Islet precursor cell (in vitro differentiated cells): ENCODE measurements around the gene ADTRP.

ENCODE experiments used
- DNase-seq: peaks from one replicate; pipeline ENCODE4 v3.0.0-alpha.2; 2018

The ADTRP gene

DNA sequence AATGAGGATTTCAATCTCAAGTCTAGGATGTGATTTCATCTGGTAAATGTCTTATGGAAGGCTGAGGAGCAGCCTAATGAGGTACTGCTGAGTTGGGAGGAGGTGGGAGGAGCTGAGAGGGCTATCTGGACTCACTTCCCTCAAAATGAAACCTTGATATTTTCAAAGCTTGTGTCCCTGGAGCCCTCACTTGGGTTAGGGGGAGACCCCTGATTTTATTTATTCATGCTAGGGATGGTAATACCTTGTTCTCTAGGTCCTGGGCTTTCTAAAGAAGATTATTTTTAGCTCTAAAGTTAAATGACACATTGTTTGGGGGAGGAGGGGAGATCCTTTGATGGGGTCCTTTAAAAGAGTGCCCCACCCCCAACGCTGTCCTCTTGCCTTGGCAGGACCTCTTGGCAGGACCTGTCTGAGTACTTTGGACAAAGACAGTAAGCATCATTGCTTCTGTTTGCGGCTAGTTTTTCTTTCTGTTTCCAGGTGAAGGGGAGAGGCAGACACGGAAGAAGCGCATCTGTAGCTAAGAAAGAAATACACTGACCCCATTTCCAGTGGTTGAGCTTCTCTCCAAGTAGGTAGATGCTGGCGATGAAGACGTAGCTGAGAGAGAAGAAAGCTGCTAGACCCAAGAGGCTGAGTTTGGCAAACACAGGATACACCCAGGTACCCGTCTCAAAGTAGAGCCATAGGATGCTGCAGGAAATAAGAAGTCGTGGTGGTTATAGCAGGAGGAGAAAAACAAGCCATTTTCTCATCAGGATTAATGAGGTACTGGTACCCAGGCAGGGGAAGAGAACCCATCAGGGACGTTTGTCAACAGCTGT, 55.6 kb downstream of the ADTRP start:
- DNase-seq: no peak

DNA sequence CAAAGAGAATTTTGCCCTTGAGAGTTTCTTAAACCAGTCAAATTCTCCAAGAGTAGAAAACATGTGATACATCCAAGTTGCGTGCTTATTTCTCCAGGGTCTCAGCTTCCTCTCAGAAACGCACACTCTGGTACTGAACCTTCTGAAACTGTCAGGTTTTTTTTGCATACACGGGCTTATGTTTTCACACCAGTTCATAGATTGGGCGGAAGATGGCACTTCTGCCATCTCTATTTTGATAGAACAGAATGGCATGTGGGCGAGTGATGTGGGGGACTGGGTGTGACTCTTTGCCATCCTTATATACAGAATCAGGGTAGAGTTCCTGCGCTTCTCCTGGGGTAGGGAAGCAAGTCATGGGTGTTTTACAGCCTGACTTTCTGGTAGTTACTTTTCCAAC, 56.4 kb downstream of the ADTRP start:
- no peak for DNase-seq

DNA sequence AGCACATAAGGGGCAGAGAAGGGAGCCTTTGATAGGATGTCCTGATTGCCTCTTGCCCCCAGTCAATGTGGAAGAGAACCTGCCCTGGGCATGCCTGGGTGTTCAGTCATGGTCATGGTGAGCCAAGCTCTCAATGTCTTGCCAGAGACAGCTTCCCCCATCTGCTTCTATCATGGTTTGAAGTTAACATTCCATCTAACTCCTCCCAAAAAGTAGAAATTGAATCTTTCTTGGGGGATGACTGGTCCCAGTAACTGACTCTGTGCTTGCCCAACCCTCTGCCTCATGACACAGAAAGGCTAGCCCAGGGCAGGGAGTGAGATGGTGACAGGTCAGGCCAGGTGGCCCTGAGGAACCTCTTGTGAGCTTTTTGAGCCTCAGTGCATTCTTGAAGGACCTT, 60.1 kb downstream of the ADTRP start:
- no peak for DNase-seq

DNA sequence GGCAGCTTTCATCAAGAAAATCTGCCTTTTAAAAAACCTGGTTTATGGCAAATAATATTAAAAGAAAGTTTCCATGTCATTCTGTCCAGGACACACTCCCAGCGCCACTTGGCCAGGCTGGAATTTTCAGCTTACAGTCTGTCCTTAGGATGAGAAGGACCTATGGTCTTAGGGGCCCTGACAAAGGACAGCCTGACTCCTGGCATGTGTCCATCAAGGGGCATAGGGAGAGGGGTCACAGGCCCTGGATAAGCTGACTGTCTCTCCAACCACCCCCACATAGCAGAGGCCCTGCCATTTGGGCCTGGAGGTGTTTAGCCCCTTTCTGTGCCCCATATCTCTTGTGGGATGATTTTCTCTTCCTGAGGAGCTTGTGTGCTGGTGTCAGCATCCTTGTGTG, 60.6 kb downstream of the ADTRP start:
- DNase-seq: no peak

DNA sequence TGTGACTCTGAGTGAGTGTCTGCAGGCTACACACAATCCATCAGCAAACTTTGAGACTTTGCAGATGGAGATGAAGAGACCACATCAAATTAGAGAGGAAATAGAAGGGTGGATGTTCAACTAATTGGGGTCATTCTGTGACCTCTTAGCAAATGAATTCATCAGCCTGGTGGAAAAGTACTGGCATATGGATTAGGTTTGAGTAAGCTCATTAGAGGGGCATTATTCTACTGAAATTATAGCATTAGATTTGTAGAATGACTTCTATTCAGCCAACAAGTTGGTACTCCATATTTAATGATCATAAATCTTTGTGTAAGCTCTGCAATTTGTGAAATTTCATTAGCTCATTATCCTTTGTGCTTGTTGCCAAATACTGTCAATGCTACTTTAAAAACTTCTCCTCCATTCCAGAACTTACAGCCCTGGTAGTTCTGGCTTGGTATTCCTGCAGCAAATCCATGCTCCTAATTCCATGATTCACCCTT, 63.8 kb downstream of the ADTRP start:
- DNase-seq: no peak

DNA sequence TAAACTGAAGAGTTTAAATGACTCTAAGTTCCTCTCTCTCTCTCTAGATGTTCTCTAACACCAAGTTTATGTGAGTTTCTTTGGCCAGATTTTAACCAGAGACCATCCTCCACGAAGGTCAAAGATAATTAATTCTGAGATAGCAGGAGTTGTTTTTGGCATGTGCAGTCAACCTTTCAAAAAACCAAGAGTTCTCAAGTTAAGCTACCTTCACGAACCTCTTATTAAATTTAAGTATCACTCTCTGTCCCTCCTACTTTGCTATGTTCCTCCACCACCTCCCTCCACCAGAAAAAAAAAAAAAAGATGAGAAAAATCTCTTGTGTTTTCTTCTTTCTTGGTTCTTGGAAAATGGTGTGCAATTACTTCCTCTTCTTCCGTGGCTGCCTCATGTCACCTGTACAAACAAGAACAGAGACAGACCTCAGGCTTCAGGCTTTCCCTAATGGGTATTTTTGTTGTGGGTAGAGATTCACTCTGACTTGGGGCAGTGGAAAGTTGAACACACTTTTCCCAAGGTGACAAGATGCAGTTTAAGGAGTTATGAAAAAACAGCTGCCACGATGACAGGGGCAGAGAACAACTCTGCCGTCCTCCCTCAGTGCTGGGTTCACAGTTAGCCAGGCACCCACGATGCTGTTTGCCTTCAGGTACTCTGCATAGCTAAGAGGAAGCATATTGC, 64.3 kb downstream of the ADTRP start:
- no peak for DNase-seq

DNA sequence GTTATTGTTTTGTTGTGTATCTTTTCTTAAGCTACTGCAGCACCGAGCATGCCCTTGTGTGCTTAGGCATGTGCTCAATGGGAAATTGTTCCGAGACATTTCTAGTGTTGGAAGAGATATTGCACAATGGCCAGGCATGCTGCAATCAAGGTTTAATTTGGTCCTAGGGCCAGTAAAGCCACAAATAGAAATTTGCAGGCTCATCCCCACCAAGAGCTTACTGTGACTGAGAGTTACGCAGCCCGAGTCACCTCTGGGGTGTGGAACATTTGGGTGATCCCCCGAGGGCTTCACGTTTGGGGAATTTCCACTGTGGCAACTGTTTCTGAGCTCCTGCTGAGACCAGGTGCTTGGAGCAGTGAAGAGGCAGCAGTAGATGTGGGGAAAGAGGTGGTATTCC, 65.8 kb downstream of the ADTRP start:
- DNase-seq: no peak

DNA sequence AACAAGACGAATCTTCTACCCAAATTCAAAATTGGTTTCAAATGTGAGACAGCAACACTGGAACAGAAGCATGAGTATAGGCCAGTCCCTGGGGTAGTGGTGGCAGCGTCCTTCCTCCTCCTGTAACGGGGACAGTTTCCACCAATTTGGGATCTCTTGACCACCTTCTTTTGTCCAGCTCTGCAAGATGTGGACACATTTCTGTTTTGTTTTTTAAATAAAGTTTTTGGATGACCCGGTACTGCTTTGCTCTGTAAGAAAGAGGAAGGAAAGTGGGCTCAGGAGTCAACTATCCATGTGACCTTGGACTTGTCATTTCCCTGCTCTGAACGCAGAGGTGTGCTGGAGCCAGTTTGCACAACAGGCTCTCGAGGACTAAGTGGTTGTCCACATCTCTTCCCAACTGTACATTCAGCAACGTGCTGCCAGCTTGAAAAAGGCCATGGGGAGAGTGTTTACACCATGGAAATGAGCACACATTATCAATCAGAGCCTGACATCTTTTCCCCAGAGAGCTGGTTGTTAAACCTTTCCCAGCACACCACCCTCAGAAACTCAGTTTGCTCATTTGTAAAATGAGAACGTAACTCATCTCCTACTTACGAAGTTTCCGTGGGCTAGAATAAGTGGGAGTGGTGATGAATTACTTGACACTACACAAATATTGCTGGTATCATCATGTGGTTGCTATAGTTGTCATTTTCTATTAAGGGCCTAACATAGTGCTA, 66.5 kb downstream of the ADTRP start:
- DNase-seq: no peak

DNA sequence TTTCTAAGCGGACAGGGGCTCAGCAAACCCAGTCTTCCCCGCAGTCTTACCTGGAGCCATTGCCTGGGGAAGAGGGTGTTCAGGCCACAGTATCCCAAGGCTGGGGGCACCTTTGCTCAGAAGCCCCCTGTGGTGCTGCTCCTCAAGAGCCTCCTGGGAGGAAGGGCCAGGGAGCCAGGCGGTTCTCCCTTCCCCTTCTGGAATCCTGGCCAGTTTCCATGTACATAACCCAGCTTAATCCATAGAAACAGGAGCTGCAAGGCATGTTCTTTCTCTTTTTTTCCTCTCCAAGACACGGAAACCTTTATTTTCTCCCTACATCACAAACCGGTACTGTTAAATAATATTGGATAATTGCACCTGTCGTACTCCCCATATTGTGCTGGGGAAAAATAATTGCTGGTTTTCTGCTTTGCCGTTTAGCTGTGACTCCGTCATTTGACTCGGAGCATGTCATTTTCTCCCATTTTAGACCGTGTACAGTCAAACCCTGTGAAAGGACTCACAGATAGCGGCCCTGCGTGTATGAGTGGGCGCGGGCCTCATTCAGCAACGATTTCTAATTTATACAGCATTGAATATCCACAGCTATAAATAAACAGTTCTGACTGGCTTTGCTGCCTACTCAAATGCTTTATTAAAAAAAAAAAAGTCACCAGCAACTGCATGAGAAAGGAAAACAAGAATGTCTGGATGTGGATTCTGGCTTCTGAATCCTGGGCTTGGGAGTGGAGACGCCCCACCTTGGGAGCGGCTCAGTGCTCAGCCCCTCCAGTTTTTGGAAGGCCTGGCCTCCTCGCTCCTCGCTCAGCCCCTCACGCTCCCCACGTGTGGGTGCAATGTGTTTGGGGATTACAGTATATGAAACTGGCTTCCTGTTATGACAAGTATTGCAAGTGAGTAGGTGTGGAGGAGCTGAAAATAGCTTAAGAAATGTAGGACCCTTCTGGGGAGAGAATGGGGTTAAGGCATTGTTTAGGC, 67.3 kb downstream of the ADTRP start:
- no peak for DNase-seq

DNA sequence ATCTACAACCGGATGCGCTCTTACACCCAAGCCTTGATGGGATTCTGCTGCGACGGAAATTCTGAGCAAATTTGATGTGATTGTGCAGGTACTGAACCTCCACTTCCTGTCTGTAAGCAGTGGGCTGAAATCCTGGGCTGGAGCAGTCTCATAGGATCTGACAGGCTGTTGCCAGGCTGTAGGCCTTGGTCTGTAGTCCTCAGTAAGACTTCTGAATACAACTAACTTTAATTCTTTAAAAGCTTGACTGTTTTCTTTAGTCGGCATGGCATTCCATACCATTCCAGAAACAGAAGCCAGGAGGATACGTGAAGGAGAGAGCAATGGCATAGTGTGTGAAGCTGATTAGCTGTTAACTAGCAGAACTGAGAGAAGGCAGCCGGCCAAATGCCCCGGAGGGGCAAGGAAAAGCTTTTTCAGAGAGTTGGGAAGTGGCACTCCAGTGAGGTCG, 68.3 kb downstream of the ADTRP start:
- no peak for DNase-seq

DNA sequence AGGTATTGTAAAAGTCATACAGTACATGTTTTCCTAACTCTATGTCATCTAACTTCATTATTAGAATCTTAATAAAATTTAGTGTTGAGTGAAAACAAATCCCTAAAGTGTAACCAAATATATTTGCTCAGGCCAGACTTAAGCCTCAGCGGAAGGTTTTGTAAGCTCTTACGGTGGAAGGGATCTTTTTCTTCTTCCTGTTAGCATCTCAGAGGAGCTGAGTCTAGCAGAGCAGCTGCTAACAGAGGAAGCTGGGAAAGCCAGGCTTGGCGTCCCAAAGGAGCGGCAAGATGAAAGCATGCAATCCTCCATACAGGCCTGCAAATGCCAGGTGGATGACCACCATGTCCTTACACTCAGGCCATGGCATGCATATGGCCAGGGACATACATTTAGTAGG, 72.4 kb downstream of the ADTRP start:
- no peak for DNase-seq

DNA sequence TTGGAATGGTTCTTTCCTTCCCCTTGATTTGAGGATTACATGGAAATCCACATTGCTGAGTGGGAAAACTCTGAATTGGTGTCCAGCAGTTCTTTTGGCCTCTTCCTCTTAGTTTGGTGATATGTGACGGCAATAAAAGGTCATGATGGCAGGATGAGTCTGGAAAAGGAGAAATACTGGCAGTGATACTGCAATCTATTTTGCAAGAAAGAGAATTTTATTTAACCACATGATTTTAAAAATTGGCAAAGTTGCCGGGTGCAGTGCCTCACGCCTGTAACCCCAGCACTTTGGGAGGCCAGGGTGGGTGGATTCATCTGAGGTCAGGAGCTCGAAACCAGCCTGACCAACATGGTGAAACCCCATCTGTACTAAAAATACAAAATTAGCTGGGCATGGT, 73.1 kb downstream of the ADTRP start:
- DNase-seq: no peak

DNA sequence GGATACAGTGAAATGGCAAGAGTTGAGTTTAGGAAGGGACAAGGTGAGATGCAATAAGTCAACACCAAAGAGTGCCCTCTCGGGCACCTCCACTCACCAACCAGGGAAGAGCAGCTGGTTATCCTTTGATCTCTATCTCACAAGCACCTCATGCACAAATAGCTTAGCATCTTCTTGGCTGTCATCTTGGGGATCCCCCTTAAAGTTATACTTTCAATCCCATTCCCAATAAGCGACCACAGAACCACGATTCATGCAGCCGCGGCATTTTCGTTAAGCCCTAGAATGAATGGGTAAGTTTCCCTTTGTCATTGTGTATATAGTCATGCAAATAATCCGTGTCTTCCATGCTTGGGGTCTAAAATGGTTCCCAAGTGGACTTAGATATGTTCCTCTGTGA, 73.5 kb downstream of the ADTRP start:
- no peak for DNase-seq

DNA sequence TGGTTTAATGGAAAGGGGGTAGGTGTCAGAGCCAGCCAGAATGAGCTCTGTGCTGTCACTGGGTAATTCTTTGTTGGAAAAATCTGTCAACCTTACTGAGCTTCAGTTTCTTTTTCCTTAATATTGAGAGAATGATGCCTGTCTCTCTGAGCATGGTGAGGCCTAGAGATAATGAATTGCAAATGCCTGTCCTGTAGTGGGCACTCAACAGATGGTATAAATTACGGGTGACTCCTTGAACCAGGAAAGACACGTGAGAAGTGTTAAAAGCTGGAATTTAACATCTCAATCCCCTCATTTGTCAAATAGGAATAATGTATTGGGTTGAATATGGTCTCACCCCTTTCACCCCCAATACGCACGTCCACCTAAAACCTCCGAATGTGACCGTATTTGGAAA, 74.9 kb downstream of the ADTRP start:
- no peak for DNase-seq

DNA sequence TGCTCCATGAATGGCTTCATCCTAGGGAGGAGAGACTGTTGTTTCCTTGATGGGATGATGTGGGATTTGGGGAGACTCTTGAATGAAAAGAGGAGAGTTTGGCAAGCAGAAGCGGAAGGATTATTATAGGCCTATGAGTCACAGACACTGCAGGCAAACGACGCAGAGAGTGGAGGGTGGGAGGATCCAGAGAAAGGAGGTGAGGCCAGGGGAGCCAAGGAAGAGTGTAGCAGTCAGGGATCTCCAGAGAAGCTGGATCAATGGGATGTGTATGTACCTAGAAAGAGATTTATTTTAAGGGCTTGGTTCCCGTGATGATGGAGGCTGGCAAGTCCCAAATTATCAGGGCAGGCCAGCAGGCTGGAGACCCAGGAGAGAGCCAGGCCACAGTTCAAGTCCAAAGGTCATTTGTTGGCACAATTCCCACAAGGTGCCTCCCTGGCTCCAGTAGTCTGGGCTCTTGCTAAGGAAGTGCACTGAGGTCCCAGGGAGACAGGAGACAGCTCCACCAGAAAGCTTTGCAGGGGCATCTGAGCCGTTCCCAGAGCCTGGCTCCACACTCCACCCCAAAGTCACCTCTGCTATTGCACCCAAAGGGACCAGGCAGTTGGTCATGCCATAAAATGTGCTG, 76.0 kb downstream of the ADTRP start:
- no peak for DNase-seq

DNA sequence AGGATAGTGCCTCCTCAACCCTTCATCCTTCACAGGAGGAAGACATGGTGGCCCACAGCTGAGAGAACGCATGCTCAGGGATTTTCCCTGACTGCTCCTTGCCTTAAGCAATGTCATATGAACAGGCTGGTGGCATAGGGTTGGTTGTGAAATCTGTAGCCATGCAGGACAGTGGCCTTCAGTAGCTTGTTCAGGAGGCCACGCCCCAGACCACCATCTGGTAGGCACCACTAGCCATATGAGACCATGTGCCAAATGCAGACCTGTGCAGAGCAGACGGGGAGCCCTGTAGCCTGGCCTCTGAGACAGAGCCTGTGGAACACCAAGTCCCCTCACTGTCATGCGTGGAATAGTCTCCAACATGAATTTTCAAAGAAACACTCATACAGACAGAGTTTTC, 76.5 kb downstream of the ADTRP start:
- DNase-seq: no peak

DNA sequence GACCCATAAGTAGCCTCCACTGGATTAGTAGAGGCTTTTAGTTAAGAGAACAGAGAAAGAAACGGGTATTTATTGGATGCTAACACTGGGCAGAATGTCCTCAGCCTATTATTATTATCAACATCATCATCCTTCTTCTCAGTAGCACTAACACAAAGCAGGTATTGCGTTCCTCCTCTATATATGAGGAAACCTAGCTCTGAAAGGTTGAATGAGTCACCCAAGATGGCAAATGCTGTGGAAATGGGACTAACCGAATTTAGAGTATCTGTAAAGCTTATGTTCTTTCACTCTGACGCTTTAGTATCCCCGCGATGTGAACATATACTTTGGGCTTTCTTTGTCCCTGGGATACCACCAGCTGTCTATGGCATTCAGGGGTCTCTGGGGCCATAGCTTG, 77.0 kb downstream of the ADTRP start:
- no peak for DNase-seq

DNA sequence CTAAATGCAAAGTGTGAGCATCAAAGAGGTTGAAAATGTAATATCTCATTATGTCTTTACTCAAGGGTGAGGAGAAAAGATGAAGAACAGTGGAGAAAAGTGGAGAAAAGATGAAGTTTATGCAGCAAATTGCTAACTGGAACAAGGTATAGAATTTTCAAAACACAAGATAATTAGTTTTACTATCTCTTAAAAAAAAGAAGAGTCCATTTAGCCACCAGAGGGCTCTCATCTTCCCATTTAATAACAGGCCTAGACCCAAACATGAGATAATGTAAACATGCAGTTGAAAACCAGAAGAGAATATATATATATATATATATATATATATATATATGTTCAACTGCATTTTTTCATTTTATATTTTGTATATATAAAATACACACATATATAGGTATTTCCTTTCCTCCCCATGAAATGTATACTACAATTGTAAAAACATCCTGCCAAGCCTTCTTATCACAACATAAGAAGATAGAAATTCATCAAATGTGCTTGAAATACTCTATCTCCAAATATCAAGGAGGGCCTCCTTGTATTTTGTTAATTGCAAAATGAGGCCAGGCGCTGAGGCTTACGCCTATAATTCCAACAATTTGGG, 78.4 kb downstream of the ADTRP start:
- DNase-seq: no peak

DNA sequence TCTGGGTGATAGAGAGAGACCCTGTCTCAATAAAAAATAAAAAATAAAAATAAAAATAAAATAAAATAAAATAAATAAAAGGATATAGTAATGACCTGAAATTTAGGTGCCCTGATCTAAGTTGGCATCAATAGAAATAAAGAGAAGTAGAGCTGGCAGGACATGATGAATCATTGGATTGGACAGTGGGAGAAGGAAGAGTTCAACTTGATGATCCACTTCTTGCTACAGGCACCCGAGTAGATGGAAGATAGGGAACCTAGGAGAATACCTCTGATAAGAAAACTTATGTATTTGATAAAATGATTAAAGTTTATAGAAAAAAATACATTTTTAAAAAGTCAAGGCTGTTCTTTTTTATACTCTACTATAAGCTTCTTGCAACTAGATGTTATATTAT, 79.0 kb downstream of the ADTRP start:
- DNase-seq: no peak

DNA sequence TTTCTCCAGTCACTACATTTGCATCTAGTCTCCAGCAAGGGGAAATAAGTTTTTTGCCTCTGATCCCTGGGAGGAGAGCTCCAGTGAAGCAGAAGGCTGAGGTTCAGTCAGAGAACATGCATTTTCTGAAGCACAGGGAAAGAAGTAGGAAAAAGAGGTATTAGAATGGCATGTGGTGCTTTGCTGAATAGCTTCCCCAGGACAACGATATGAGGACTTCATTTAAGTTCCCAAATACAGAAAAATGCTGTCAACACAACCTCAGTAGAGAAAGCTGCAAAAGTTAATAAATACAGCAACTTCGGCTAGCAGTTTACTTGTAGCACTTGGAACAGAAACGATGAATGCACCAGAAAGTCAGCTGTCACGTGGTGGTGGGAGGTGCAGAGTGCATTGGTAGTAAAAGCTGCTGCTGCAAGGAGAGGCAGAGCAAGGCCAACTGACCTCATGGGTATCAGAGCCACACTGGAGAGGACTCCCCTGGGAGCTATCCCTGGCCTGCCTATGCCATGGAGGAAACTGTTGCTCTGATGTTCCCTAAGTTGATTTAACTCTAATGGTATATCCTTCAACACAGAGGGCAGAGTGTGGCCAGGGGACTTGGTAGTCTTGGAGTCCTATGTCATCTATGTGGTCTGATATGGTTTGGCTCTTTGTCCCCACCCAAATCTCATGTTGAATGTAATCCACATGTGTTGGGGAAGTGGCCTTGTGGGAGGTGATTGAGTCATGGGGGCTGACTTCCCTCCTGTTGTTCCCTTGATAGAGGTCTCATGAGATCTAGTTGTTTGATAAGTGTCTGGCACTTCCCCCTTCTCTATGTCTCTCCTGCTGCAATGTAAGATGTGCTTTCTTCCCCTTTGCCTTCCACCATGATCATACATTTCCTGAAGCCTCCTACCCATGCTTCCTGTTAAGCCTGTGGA, 85.9 kb downstream of the ADTRP start:
- DNase-seq: no peak
